Activated T-helper 9 cell treated with anti-CD3 and anti-CD28 coated beads, Interleukin-2, amount 50 U/mL, for 16 hours (primary cell): ENCODE results near the gene TRIO.
"Not testable (repeated sequence)": the region's sequence is repeated elsewhere in the genome, so short reads cannot be mapped to it uniquely, and the experiment has no call there.

Experiments
- DNase-seq: peaks from one replicate; pipeline ENCODE4 v3.0.0-alpha.2; 2020; ENCODE audit warnings: low read depth

The TRIO gene

GRCh38 chr5:14509556-14509955 is 366.4 kb downstream of the TRIO start:
- no peak for DNase-seq

- DNase-seq: no peak
Observed at GRCh38 chr5:14510156-14510734, 367.1 kb downstream of the TRIO start.

- DNase-seq: no peak
Observed at GRCh38 chr5:14510880-14511279, 367.7 kb downstream of the TRIO start.

DNA sequence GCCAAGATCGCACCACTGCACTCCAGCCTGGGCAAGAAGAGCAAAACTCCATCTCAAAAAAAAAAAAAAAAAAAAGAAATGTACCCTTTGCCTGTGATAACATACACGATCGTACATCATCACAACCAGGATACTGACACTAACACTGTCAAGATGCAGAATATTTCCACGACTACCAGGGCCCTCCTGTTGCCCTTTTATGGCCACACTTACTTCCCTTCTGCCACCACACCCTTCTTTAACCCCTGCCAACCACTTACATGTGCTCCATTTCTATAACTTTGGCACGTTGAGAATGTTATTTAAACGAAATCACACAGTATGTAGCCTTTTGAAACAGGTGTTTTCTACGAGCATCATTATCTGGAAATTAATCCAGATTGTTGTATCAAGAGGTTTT is 369.4 kb downstream of the TRIO start:
- DNase-seq: no peak

- no peak for DNase-seq
Observed at GRCh38 chr5:14513266-14513665, 370.1 kb downstream of the TRIO start.

- no peak for DNase-seq
Observed at GRCh38 chr5:14516901-14517300, 373.8 kb downstream of the TRIO start.

DNA sequence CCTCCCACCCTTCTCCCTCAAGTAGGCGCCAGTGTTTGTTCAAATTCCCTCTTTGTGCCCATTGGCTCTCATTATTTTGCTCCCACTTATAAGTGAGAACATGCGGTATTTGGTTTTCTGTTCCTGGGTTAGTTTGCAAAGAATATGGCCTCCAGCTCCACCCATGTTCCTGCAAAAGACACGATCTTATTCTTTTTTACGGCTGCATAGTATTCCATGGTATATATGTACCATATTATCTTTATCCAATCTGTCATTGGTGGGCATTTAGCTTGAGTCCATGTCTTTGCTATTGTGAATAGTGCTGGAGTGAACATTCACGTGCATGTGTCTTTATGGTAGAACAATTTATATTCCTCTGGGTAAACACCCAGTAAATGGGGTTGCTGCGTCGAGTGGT is 375.5 kb downstream of the TRIO start:
- no peak for DNase-seq

DNA sequence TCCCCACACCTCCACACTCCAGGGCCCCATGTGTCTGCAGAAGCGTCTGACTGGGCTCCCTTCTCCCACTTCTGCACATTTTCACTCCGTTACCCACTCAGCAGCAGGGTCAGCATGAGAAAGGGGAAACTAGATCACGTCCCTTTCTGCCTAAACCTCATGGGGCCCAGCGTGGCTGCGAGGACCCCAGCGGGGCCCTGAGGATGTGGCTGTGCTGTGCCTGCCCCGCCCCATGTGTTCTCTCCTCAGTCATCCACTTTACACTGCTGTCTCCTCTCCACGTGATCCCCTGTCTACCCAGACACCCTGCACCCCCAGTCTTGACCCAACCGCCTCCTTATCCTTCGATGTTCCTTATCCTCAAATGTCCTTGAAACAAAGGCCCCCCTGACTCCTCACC is 378.6 kb downstream of the TRIO start:
- no peak for DNase-seq

GRCh38 chr5:14522721-14523120 is 379.6 kb downstream of the TRIO start:
- no peak for DNase-seq

GRCh38 chr5:14523243-14524034 is 380.3 kb downstream of the TRIO start:
- DNase-seq: no peak

DNA sequence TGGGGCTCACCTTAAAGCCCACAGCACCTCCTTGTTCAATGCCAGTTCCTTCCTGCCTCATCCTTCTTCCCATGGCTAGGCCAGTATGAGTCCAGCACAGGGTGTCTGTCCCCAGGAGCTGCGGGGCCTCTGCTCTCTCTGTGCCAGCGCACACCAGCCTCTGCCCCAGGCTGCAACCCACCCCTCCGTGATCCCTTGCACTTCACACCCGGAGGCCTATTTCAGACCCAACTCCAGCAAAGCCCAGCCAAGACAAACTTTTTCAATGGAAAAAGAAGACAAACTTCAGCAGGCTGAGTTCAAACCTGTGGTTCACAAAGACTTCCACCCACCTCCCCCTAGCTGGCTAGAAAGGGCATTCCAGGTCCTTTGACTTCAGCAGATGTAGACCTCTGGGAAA is 382.3 kb downstream of the TRIO start:
- DNase-seq: no peak

- DNase-seq: no peak
Observed at GRCh38 chr5:14526493-14526892, 383.4 kb downstream of the TRIO start.

DNA sequence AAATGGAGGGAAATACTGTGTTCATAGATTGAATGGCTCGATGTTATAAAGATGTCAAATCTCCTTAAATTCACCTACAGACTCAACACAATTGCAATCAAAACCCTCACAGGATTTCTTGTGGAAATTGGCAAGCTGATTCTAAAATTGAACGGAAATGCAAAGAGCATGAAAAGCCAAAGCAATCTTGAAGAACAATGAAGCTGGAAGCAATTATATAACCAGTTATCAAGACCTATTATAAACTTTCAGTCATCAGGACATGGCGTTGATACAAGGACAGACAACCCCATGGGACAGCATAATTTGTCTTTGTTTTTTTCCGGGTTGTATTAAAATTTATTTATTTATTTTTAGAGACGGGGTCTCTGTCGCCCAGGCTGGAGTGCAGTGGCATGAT is 385.0 kb downstream of the TRIO start:
- no peak for DNase-seq

GRCh38 chr5:14528926-14529325 is 385.8 kb downstream of the TRIO start:
- DNase-seq: no peak

GRCh38 chr5:14531668-14532067 is 388.5 kb downstream of the TRIO start:
- no peak for DNase-seq

DNA sequence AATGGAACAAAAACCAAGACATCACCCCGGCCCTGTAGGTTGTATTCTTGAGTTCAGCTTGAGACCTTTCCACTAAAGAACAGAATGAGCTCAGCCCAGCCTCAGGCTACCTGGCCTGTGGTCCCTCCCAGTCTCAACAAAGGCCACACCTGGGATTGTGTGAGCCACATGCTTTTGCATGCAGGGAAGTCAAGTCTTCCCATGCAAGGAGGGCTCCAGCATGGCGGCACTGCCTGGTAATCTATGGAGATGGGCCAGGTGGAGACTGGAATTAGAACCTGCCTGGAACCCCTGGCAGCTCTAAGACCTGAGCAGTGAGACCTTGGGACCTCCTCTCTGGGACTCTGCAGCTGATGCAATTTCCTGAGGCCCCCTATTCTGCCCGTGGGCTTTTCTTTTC is 389.0 kb downstream of the TRIO start:
- no peak for DNase-seq

GRCh38 chr5:14534773-14535172 is 391.6 kb downstream of the TRIO start:
- no peak for DNase-seq

DNA sequence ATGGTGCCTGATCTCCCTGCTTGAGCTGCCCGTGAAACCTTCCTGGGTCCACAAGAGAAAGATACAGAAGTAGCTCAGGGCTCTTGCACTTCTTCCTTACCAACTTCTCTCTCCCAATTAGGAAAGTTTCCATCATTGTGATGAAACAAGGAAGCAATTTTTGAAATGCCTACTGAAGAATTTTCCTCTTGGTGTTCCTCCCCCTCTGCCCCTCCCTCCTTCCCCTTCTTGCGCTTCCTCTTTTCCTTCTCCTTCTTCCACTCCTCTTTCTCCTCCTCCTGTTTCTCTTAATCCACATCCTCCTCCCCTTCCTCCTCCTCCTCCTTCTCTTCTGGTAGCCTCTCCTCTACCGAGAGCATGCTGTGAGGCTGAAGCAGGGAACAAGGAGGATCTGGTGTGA is 402.2 kb downstream of the TRIO start:
- DNase-seq: no peak

DNA sequence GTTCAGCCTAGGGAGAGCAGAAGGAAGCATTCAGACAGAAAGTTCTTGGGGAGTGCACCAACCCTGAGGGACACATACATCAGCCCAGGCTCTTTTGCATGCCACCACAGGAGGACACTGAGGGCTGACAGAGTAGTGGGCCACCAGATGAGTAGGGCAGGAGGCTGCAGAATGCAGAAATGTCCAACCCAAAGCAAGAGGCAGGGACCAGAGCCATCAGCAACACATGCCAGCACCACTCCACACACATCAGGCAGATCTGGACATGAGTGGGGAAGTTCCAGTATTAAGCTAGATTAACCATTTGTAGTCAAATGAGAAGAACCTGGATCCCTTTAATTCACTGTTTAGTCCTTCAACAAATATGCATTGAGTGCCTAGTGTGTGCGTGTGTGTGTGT is 402.7 kb downstream of the TRIO start:
- DNase-seq: no peak

GRCh38 chr5:14547666-14548065 is 404.5 kb downstream of the TRIO start:
- no peak for DNase-seq

DNA sequence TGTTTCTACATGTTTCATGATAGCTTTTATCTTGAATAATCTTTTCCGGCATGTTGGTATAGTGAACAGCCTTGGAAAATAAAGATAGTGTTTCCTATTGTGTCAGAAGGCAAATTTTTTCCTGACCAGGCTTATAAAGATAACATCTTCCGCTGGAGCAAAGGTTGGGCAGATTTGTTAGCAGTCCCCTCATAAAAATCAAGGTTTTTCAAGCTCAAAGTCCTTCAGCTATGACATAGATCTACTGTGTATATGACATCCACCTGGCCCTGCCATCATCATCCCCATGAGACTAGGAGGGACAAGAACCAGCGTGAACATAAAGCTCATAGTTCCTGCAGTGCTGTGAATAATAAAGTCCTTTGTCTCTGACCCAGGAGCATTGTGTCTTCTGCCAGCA is 408.1 kb downstream of the TRIO start:
- DNase-seq: no peak

DNA sequence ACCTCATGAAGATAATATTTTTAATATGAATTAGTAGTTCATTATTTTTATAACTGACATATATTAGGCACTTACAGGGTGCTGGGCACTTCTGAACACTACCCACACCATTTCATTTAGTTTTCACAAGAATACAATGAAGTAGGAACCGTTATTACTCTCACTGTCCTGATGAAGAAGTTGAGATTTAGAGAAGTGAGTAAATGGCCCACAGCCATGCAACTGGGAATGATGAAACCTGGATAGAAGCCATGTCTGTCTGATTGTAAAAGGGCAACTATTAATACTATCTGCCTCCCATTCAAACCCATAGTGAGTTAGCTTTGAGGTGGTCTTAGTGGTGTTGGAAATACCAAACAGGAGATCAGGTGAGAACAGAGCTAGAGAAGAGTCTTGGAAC is 408.9 kb downstream of the TRIO start:
- no peak for DNase-seq

GRCh38 chr5:14554288-14554687 is 411.1 kb downstream of the TRIO start:
- DNase-seq: not testable (repeated sequence)

- DNase-seq: no peak
Observed at GRCh38 chr5:14556015-14556414, 412.9 kb downstream of the TRIO start.
